Measurements from ENCODE around the gene ADGRL2.

The ADGRL2 gene

DNA sequence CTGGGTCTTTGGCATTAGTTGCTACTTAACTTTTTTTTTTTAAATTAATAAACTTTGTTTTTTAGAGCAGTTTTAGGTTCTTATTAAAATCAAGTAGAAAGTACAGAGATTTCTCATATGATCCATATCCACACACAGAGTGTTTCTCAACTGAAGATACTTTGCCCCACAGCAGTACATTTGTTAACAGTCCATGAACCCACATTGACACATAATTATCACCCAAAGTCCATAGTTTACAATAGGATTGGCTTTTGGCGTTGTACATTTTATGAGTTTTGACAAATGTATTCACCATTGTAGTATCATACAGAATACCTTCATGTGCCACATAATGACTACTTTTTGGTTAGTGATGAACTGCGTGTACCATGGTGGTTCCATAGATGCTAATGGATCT, 106.8 kb downstream of the ADGRL2 start:
- no peak for DNase-seq (ENCODE audit: low read depth)

DNA sequence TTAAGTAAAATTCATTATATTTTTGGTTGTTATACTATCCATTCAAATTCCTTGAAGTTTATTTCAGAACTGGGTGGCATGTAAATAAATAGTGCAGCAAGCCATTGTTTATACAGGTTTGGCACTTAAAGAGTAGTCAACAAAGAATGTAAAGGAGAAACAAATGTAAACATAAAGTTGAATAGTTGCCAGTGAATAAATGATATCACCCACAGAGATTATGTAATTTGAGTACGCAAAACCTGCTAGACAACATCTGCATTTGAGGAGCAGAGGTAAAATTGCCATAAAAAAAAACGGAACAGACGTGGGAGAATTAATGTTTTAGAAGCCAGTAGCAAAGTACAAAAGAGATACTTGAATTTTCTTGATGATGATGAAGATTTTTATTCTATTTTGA, 111.6 kb downstream of the ADGRL2 start:
- no peak for DNase-seq (ENCODE audit: low read depth)

DNA sequence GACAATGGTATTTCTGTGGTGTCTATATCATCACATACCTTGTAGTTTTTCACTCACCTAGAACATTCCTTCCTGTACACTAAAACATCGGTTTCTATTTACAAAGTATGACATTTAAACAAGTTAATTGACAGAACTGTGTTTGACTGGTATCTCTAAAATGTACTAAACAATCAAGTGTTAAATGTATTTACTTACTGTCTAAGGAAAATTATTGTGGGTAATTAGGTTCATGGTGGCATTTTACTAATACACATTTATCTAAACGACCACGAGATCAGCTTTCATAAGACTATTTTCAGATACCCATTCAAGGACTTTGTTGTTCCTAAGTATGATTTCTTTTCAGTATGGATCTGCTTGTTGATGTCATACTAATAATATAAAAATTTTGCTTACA, 115.2 kb downstream of the ADGRL2 start:
- DNase-seq (ENCODE audit: low read depth) = no peak

DNA sequence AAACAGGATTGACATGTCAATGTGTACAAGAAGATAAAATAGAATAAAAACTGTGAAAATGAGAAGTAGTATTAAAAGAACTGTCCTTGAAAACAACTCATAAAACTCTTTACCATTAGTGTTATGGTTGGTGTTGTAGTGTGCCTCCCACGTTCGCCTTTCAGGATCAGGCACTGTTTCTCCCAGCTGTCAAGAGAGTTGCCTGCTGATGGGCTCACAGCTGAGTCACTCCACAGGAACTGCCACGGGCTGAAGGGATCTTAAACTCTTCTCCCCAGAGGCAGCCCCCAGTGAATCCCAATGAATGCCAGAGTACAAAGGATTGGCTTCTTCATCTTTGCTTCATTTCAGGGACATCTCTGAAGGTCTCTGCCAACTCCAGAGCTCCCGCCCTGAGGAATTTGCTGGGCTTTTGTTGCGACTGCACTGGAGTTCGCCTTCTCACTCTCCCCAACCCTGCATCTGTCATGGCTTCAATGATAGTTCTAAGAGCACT, 119.6 kb downstream of the ADGRL2 start:
- DNase-seq (ENCODE audit: low read depth) = peak; percentile 82

DNA sequence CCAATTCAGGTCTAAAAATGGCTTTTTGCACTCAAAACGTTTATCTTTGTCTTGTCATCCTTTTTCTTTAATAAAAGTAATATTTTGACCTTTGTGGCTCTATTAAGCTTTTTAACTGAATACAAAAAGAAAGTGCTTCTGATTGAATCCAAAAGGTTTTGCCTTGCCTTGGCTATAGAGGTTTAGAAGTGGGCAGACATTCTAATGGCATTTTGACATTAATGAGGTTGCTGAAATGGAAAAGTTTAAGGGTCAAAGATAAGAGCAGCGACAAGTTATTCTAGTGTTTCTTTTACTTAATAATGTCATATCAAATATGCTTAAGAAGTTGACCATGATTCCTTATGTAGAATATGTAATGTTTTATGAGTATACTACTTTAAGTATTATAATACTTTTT, 120.2 kb downstream of the ADGRL2 start:
- DNase-seq (ENCODE audit: low read depth) = no peak

DNA sequence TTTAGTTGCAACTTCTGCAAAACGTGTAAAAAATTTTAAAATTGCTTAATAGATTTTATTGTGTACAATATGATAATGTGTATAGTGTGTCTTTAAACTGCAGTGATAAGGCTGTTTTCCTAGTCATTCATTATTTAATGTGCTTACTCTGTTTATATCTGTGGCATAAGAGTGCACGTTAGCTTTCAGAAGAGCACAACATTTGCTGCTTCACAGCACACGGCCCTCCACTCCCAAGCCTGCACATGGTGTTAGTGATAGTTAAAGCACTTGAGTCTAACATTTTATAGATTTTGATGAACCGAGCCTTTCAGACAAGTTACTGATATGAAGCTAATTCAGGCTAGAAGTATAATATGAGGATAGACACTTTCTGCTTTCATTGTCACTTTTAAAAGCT, 120.6 kb downstream of the ADGRL2 start:
- DNase-seq (ENCODE audit: low read depth) = no peak

DNA sequence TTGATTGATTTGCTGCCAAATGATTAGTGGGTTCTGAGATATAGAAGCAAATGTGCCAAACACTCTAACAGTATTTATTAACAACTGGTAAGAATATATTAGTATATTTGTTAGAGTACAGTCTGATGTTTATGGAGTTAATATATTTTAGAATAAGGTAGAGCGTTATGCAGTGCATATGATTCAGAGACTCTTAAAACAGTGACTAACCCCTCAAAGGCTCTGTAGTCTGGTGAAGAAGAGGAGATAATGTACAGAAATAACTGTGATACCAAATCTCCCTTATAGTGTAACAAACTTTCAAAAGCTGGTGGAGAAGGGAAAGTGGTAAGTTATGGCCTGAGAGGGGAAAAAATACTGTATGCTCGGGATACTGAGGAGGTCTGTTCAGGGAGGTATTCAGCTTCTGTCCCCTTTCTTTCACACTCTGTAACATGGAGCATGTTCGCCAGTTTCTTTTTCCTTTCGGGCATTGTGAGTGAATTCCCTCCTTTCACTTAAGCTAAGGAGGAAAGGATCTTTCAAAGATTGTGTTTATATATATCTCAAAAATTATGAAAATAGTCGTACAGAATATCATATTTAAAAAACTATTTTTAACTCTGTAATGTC, 121.2 kb downstream of the ADGRL2 start:
- DNase-seq (ENCODE audit: low read depth) = no peak

DNA sequence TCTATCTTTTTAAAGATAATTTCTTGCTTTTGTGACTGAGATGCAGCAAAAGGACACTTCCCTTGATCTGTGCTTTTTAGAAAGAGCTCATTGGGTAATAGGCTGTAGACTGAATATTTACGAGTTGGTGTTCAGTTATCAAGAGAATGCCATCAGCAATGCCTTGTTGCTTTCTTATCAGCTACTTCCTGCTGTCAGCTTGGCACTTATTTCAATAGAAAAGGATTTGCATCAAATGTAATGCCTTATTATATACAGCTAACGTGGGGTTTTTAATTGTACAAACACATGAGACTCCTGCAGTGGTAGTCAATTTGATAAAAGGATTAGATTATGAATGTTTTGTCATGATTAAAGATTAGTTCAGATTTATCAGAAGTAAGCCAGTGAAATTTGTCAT, 122.2 kb downstream of the ADGRL2 start:
- no peak for DNase-seq (ENCODE audit: low read depth)

DNA sequence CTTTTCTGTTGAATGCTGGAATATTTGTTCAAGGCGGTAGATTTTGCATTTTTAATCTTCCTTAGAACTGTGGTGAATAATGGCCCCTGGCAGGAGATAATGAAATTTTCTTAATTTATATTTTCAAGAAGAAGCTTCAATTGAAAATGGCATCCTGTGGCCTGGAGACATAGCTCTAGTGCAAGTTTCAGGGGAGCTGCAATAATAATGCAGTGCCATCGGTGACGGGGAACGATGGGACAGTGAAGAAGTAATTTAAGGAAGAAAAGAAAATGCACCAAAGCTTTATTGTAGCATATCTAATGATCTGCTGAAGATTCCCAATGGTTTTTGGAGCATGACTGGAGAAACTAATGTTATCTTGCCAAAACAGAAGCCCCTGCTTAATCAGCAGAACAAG, 128.4 kb downstream of the ADGRL2 start:
- DNase-seq (ENCODE audit: low read depth) = no peak

DNA sequence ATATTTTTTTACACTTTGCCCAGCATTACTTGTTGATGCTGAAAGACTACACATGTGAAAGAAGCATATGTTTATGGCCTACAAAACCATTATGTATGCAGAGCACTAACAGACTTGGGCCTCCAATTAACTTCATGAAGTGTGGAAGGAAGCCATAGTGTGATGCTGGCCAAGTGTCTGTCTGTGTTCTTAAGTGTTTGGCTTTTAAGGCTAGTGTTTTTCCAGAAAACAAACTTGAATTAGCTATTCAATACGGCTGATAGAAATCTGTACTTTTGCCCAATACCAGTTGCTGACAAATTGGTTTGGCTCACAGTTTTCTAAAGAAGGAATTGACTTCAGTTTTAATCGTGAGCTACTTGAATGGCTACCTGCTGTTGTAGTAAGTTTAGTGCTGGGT, 136.1 kb downstream of the ADGRL2 start:
- no peak for DNase-seq (ENCODE audit: low read depth)

DNA sequence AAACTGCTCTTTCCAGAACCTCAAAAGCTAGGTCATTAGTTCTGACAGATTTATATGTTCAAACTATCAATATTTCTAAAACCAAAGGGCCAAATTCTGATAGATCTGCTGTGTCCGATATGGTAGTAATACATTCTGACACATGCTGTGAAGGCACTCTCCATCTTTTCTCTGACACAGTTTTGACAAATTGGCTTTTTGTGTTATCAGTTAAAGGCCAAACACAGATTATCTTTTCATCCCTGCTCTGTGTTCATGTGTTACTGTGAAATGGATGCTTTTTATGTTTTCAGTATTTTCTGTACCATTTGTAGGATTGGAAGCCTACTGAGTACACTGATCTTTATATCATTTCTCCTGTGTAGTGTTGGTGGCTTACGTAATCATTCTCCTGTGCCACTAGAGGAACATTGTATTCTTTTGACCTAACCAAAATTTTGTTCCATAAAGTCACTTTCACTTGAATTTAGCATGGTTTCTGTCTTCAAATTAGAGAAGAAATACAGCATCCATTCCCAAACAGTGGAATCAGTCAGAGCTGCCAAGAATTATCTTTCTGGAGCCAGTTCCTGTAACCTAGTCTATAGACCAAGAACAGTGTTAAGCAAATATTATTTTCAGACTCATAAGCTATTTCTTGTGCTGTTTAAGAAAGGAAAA, 137.2 kb downstream of the ADGRL2 start:
- peak; percentile 12 for DNase-seq (ENCODE audit: low read depth)

DNA sequence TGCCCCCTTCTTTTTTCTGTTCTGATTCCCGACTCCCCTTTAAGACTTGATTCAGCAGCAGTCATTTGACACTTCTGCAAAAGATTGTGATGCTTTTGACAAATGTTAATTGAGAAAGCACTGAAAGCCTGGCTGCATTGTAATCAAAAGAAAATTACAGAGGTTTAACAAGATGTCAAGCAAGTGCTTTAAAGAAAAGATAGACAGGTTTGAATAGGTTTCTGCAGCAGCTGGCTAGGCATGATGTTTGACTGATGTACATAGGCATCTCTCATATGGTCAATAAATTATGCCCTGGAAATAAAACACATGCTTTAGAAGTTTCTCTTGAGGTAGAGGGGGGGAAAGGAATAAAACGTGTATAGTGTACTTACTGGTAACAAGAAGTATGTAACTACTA, 147.8 kb downstream of the ADGRL2 start:
- DNase-seq (ENCODE audit: low read depth) = no peak

DNA sequence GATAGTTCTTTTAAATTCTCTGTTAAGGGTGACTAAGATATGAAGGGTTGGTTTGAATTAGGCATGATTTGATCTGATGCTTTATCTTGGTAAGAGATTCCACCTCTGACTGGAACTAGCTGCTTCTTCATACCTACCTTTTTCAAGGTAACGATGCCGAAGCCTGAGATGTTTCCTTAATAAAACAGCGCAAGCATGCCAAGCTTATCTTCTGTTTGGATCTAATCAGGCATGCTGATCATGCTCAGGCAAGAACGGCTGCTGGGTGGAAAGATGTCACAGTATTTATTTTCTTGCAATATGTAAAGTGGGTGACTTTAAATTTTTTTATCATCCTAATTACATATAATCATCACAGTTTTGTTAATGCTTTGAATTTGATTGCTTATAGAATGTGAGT, 148.7 kb downstream of the ADGRL2 start:
- no peak for DNase-seq (ENCODE audit: low read depth)

DNA sequence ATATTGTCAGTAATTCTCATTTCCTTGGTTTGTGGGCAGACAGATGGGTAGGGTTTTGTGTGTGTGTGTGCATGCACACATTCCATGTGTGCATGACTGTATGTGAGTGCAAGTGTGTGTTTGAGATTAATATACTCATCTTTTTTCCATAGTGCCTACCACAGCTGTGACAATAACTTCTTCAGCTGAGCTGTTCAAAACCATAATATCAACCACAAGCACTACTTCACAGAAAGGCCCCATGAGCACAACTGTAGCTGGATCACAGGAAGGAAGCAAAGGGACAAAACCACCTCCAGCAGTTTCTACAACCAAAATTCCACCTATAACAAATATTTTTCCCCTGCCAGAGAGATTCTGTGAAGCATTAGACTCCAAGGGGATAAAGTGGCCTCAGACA, 149.3 kb downstream of the ADGRL2 start:
- DNase-seq (ENCODE audit: low read depth) = no peak

DNA sequence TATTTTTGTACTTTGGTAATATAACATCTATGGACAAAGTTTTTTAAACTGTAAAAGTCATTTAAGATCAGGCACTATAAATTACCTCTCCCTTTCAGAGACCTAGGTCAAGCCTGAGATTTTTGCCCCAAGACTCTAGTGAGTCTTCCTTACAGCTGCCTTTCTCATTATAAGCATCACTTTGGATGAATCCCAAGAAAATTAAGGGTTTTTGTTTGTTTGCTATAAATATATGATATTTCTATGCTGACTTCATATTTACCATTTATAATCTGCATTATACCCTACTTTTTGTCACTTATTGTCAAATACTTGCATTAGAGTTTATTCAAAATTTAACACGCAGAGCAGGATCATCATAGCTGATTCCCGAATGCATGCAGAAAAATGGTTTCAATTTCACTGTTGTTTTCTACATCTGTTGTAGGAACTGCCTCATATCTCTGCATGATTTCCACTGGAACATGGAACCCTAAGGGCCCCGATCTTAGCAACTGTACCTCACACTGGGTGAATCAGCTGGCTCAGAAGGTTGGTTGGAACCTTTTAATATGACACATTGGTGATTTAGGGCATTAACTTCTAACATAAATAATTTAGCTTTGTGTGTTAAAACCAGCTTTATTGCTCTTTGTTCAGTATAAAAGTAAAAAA, 150.0 kb downstream of the ADGRL2 start:
- DNase-seq (ENCODE audit: low read depth) = peak; percentile 18

DNA sequence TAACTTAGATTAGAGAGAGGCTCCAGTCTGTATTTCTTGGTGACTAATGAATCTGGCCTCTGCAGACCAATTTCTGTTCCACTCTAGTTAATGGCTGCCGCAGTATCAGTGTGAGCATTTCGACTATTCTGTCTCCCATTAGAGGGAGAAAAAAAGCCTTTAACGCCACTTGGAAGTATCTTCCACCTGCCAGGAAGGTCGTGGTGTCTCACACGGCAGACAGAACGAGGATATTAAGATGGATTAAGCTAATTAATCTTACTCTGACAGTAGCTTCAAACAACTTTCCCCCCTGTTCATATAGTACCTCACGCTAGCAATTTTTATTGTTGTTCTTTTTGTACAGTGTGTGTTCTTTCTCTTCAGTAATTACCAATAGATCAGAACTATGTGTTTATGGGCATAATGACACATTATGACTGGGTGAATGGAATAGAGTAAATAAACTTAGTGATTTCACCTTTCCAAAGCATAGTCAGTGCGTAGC, 153.8 kb downstream of the ADGRL2 start:
- DNase-seq (ENCODE audit: low read depth) = no peak

DNA sequence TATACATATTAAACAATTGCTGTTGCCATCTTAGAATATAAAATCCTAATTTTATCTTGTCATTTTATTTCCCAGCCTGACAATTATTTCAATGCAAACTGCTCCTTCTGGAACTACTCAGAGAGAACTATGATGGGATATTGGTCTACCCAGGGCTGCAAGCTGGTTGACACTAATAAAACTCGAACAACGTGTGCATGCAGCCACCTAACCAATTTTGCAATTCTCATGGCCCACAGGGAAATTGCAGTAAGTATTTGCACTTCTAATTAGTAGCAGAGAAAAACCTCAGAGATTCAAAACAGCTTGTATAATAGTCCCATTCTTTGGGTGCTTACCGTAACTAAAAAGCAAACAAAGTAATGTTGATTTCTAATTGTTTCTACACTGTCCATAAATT, 167.2 kb downstream of the ADGRL2 start:
- no peak for DNase-seq (ENCODE audit: low read depth)

DNA sequence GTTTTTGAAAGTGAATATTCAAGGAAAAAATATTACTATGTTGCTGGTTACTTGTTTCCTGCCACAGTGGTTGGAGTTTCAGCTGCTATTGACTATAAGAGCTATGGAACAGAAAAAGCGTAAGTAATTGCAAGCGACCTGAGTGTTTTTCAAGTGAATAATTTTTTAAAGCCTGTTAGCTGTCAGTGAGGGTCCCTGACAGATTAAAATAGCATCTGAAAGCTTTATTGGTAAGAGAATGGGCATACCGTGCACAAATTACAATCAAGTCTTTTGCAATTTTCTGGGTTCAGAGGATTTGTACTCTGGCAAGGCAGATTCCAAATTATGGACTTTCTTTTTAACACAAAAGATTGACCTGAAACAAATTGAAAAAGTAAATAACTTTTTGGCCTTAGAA, 169.7 kb downstream of the ADGRL2 start:
- DNase-seq (ENCODE audit: low read depth) = no peak

DNA sequence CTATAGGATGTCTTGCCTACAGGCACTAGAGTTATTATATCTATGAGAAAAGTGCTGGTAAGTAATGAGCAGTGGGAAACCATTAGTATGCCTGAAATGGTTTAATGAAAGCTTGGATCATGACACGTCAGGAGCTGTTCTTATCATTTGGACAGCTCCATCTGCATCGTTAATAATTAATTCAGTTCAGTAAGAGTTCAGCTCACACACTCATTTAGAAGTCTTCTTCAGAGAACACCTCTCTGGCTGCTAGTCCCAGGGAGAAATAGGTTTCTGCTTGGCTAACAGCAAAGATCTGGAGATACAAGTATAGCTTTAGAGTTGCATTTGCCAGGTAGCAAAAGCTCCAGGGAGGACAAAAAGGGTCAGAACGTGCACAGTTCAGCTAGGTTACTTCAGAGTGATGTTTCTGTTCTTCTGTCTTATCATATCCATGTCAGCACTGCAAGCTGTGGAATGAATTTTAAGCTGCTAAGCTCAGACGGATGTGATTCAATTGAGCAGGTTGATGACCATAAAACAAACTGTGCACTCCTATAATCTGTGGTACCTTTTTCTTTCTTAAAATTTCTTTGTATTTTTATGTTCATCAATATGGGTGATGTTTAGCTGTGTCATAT, 173.6 kb downstream of the ADGRL2 start:
- DNase-seq (ENCODE audit: low read depth) = no peak

DNA sequence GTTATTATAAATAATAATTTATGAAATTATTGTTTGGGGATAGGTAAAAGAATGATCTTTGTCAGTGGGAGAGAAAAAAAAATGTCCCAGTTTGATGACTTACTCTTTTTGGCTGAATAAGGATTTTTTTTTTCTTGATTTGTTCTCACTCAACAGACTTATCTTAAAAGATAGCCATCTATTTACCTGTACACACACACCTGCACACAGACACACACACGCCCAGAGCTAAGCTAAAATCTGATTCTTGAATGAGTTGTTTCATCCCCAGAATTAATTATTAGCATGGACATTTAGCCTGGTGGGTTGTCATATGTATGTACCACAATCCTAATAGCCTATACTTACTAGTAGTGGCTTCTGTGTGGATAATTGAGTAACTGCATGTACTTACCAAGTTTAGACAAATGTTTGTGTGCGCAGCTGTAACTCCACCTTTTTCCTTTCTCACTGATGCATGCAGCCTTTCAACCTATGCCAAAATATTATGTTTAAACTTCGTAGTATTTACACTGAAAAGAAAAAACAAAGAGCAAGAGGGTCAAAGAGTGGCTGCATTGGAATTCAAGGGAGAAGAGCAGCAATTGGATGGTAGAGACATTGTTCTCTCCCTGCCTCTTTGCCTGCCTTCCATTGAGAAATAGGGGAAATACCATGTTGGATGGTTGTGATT, 174.3 kb downstream of the ADGRL2 start:
- DNase-seq (ENCODE audit: low read depth) = no peak

DNA sequence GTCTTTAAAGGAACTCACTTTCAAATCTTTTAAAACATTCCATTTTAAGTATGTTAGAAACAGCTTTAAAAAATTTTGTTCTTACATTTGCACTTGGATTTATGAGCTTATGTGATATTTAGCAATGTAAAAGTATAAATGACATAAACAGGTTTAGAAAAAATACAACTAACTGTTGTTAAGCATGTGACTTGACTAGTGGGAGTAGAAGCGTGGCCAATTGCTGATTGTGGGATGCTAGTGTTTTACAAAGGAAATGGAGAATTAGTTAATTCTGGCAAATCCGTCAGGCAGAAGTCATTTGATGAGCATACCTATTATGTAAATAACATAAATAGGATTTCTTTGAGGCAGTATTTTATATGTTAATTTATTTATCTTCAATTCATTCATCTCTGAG, 175.8 kb downstream of the ADGRL2 start:
- DNase-seq (ENCODE audit: low read depth) = no peak

DNA sequence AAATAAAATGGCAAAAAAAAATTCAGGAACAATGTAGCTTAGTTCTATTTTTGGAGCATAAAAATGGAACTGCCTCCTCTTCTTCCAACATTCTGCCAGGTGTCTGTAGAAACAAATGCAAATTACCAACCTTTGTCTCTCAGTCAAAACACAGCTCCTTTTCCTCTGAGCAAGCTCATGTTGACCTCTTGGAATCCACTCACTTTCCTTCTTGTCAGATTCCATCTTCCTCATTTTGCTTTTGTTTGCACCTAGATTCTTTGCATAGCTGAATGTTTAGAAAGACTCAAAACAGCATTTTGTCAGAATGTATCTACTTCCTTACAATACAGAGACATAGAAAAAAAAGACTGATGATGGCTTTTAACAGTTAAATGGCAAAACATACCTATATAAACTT, 178.2 kb downstream of the ADGRL2 start:
- no peak for DNase-seq (ENCODE audit: low read depth)

Data from fibroblast of gingiva (primary cell).